ENCODE results near the gene PKP4. TPM values are rescaled to one million over a fixed set of nuclear protein-coding genes. Genes with fewer than 3 reads are reported as not detected.

PKP4 gene
- total and polyA plus RNA-seq, 7 donors = 6.8 to 23.8 (median 18.0) TPM

DNA sequence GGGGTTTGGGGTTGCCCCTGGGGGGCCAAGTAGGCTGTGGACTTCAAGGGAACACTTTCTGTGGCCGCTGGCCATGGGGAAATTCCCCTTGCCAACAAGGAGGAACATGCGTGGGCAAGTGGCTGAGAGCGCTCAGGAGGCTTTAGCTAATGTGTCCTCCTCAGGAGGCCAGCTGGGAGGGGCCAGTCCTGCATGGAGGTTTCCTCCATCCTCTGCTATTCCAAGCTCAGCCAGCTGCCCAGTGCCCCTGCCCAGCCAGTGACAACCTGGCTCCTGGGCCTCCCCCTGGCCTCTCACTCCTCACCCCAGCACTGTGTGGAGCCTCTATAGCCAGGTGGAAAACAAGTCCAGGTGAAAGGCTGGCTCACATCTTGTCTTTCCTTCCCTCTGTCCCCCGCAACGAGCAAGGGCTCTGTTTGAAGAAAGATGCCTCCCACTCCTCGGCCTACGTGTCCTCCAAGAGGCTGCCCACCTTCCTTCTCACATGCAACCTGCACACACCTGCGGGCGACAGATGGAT, 273.9 kb downstream of the PKP4 start:
- DNase-seq (no peak), ATAC-seq (no peak)

DNA sequence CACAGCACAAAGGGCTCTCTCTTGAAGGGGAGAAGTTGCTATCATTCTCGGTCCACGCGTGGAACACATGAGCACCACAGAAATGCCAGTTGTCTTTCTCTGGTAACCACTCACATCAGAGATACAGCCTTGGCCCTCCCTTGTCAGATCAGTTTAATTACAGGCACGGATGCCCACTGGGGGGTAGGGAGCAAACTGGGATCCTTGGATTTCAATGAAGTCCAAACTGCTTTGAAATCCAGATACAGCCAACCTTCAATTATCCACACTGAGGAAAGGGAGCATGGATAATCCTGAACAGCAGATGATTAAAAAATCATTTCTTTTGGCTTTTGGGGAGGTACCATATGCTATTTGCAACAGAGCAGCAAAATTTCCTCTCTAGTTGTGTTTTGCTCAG, 274.6 kb downstream of the PKP4 start:
- intact Hi-C loops (cut with DNase I) = no loop called here
- Histone ChIP-seq H3K4me3 (no peak overlapping the region), H3K27ac (no peak overlapping the region), H3K9me3 (no peaks in the 10 kb centered on the region), H3K4me1 (no peaks in the 10 kb centered on the region), H3K36me3 (ENCODE audit: insufficient read depth in 1 of 2, low read depth in 1 of 2) (no peaks in the 10 kb centered on the region), H3K27me3 (ENCODE audit: insufficient read depth in 3 of 3, low read length in 2 of 3) (no peaks in the 10 kb centered on the region)
- DNase-seq (no peak), ATAC-seq (no peak)
- WGBS, 3 donors = 52 to 72% (median 69%) methylated on average over 4 of the region's 4 CpGs
- TF ChIP-seq, protein P1, sequence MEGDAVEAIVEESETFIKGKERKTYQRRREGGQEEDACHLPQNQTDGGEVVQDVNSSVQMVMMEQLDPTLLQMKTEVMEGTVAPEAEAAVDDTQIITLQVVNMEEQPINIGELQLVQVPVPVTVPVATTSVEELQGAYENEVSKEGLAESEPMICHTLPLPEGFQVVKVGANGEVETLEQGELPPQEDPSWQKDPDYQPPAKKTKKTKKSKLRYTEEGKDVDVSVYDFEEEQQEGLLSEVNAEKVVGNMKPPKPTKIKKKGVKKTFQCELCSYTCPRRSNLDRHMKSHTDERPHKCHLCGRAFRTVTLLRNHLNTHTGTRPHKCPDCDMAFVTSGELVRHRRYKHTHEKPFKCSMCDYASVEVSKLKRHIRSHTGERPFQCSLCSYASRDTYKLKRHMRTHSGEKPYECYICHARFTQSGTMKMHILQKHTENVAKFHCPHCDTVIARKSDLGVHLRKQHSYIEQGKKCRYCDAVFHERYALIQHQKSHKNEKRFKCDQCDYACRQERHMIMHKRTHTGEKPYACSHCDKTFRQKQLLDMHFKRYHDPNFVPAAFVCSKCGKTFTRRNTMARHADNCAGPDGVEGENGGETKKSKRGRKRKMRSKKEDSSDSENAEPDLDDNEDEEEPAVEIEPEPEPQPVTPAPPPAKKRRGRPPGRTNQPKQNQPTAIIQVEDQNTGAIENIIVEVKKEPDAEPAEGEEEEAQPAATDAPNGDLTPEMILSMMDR (IDR thresholded peaks at IDR 0.05) = no peak

More for the DNA sequence above, 273.9 kb downstream of the PKP4 start:
- H3K27me3 ChIP-seq (ENCODE audit: insufficient read depth in 3 of 3, low read length in 2 of 3) = no peaks in the 10 kb centered on the region
- no peak overlapping the region for H3K4me3 ChIP-seq
- no peaks in the 10 kb centered on the region for H3K9me3 ChIP-seq
- intact Hi-C loops (cut with DNase I) = no loop called here
- H3K27ac ChIP-seq = no peak overlapping the region
- TF ChIP-seq, protein P1 (IDR thresholded peaks at IDR 0.05) = no peak
- H3K36me3 ChIP-seq (ENCODE audit: insufficient read depth in 1 of 2, low read depth in 1 of 2) = no peaks in the 10 kb centered on the region
- WGBS, 3 donors = 83 to 93% (median 86%) methylated on average over 9 of the region's 9 CpGs
- no peaks in the 10 kb centered on the region for H3K4me1 ChIP-seq

Other genes with a start within 250 kb of the PKP4 start
- not detected for gene CCDC148, start 199 bp upstream of the PKP4 start, total RNA-seq
- gene CCDC148, start 199 bp upstream of the PKP4 start, polyA plus RNA-seq = under 1 TPM in 1 of 3 donors, not detected in 2; 0.10 TPM